ENCODE data around the gene CDK5. TPM values are rescaled to one million over a fixed set of nuclear protein-coding genes. Genes with fewer than 3 reads are reported as not detected.

CDK5 gene
- total RNA-seq, 1 experiment from 2014 or later = 21.1 TPM

GRCh38 chr7:151051108-151051507 is 6.6 kb downstream of the CDK5 start:
- Histone ChIP-seq H3K27me3 (replicated peaks; ENCODE audit: insufficient read depth, low read depth, low read length, poor library complexity) (no peaks in the 10 kb centered on the region), H3K36me3 (ENCODE audit: insufficient read depth, low read length, poor library complexity, severe bottlenecking) (no peaks in the 10 kb centered on the region), H3K4me3 (ENCODE audit: low read depth, low read length, poor library complexity, severe bottlenecking) (peak overlapping the region; percentile 27), H3K4me1 (ENCODE audit: insufficient read depth, low read length, poor library complexity, severe bottlenecking) (no peaks in the 10 kb centered on the region), H3K9me3 (ENCODE audit: low read depth, low read length, poor library complexity, severe bottlenecking) (no peaks in the 10 kb centered on the region), H3K27ac (ENCODE audit: low read depth, low read length, poor library complexity, severe bottlenecking) (no peak overlapping the region)
- no TSS peak for BruUV-seq (replicated peaks)
- intact Hi-C loops (cut with micrococcal nuclease; ENCODE audit: unreplicated experiment) = no loop called here
- peak; percentile 78 for DNase-seq (ENCODE audit: low spot score)
- ChIA-PET POLR2A (ENCODE audit: low non-redundant PET) (no interaction called here), CTCF (interaction anchor here (0.7 kb wide), 1 partner anchor 176 kb away, joined by 3 read pairs; the partner anchor contains the start of gene ABCF2)
- TF ChIP-seq EZH2 (IDR thresholded peaks at IDR 0.05; ENCODE audit: borderline replicate concordance, low read depth, low read length, poor library complexity, severe bottlenecking) = no peak
- TF ChIP-seq CTCF (conservative IDR thresholded peaks at IDR 0.05; ENCODE audit: low read depth, low read length) = no peak

- CTCF ChIA-PET = no interaction called here
- BruUV-seq (replicated peaks) = no TSS peak
- DNase-seq (ENCODE audit: low spot score) = no peak
- H3K27ac ChIP-seq (ENCODE audit: low read depth, low read length, poor library complexity, severe bottlenecking) = no peak overlapping the region
- POLR2A ChIA-PET (ENCODE audit: low non-redundant PET) = no interaction called here
- H3K9me3 ChIP-seq (ENCODE audit: low read depth, low read length, poor library complexity, severe bottlenecking) = no peaks in the 10 kb centered on the region
- H3K4me1 ChIP-seq (ENCODE audit: insufficient read depth, low read length, poor library complexity, severe bottlenecking) = no peaks in the 10 kb centered on the region
- no peaks in the 10 kb centered on the region for H3K27me3 ChIP-seq (replicated peaks; ENCODE audit: insufficient read depth, low read depth, low read length, poor library complexity)
- no peak for TF ChIP-seq CTCF (conservative IDR thresholded peaks at IDR 0.05; ENCODE audit: low read depth, low read length)
- TF ChIP-seq EZH2 (IDR thresholded peaks at IDR 0.05; ENCODE audit: borderline replicate concordance, low read depth, low read length, poor library complexity, severe bottlenecking) = no peak
- intact Hi-C loops (cut with micrococcal nuclease; ENCODE audit: unreplicated experiment) = no loop called here
- no peak overlapping the region for H3K4me3 ChIP-seq (ENCODE audit: low read depth, low read length, poor library complexity, severe bottlenecking)
- no peaks in the 10 kb centered on the region for H3K36me3 ChIP-seq (ENCODE audit: insufficient read depth, low read length, poor library complexity, severe bottlenecking)
Observed at GRCh38 chr7:151048911-151049463, 8.7 kb downstream of the CDK5 start.

GRCh38 chr7:151047976-151048815 is 9.5 kb downstream of the CDK5 start, which contains the start of gene ASIC3:
TSS of gene ASIC3 (plus strand) at chr7:151048531. CDS start at chr7:151048886, 355 bp downstream.
- ChIA-PET CTCF (interaction anchor here (0.6 kb wide), 1 partner anchor 10 kb away, joined by 3 read pairs; no protein-coding TSS in a partner anchor), POLR2A (ENCODE audit: low non-redundant PET) (no interaction called here)
- Histone ChIP-seq H3K36me3 (ENCODE audit: insufficient read depth, low read length, poor library complexity, severe bottlenecking) (no peaks in the 10 kb centered on the region), H3K27ac (ENCODE audit: low read depth, low read length, poor library complexity, severe bottlenecking) (no peak within 1 kb of the TSS), H3K4me3 (ENCODE audit: low read depth, low read length, poor library complexity, severe bottlenecking) (no peak within 1 kb of the TSS), H3K9me3 (ENCODE audit: low read depth, low read length, poor library complexity, severe bottlenecking) (no peaks in the 10 kb centered on the region), H3K4me1 (ENCODE audit: insufficient read depth, low read length, poor library complexity, severe bottlenecking) (no peaks in the 10 kb centered on the region), H3K27me3 (replicated peaks; ENCODE audit: insufficient read depth, low read depth, low read length, poor library complexity) (no peaks in the 10 kb centered on the region)
- BruUV-seq (replicated peaks) = no TSS peak
- TF ChIP-seq CTCF (conservative IDR thresholded peaks at IDR 0.05; ENCODE audit: low read depth, low read length) (no peak), EZH2 (IDR thresholded peaks at IDR 0.05; ENCODE audit: borderline replicate concordance, low read depth, low read length, poor library complexity, severe bottlenecking) (no peak)
- intact Hi-C loops (cut with micrococcal nuclease; ENCODE audit: unreplicated experiment) = no loop called here
- DNase-seq (ENCODE audit: low spot score) = no peak
